Caco-2 (cell line): ENCODE results near the gene OTUD5. TPM values are rescaled to one million over a fixed set of nuclear protein-coding genes. Genes with fewer than 3 reads are reported as not detected.

Experiments
- BruUV-seq: library from RNA; stranded (reverse); fragments of 400-500 nt; replicated peaks from 2 replicates; lab custom pipeline; 2021; lab: Mats Ljungman, UMichigan
- CTCF ChIA-PET: fragments of 300-600 bp; sonication (Branson Sonifier 250); formaldehyde crosslinking; loops from one replicate; lab custom pipeline; 2022; ENCODE audit warnings: antibody characterized with exemption; lab: Charles Lee
- POLR2A ChIA-PET: fragments of 300-600 bp; sonication (Branson Sonifier 250); formaldehyde crosslinking; loops from one replicate; lab custom pipeline; 2022; ENCODE audit warnings: antibody characterized with exemption; lab: Charles Lee
- DNase-seq, 2 experiments: peaks; one replicate each; pipeline versions ENCODE4 v3.0.0 to v3.0.0-alpha.2; 2020 to 2022
- H3K27me3 ChIP-seq: replicated peaks from 2 replicates; pipeline ENCODE4 v1.6.0; 2011; ENCODE audit warnings: low read length; ENCODE audit not compliant: control insufficient read depth, insufficient read depth
- H3K36me3 ChIP-seq: 2 replicates; pipeline ENCODE4 v1.5.1; 2011; ENCODE audit warnings: low read length; ENCODE audit not compliant: control insufficient read depth, insufficient read depth
- H3K4me1 ChIP-seq: fragments of 250-450 bp; sonication (Bioruptor Pico); 2 replicates; pipeline ENCODE4 v1.5.1; 2020; ENCODE audit warnings: mild to moderate bottlenecking
- H3K4me3 ChIP-seq: 2 replicates; pipeline ENCODE4 v1.5.1; 2011; ENCODE audit warnings: low read depth, mild to moderate bottlenecking, control low read depth, low read length
- H3K9me3 ChIP-seq: fragments of 250-450 bp; sonication (Bioruptor Pico); 2 replicates; pipeline ENCODE4 v1.5.1; 2020; ENCODE audit warnings: mild to moderate bottlenecking, moderate library complexity
- H3K27ac Mint-ChIP-seq: one replicate; pipeline ENCODE4 v1.8.0; 2022; ENCODE audit warnings: mixed read lengths; ENCODE audit not compliant: unreplicated experiment
- H3K27me3 Mint-ChIP-seq: one replicate; pipeline ENCODE4 v1.8.0; 2022; ENCODE audit warnings: mixed read lengths; ENCODE audit not compliant: insufficient read depth, unreplicated experiment
- H3K36me3 Mint-ChIP-seq: one replicate; pipeline ENCODE4 v1.8.0; 2022; ENCODE audit warnings: mild to moderate bottlenecking, mixed read lengths; ENCODE audit not compliant: insufficient read depth, unreplicated experiment
- H3K4me1 Mint-ChIP-seq: one replicate; pipeline ENCODE4 v1.8.0; 2022; ENCODE audit warnings: low read depth, mixed read lengths; ENCODE audit not compliant: unreplicated experiment
- H3K4me3 Mint-ChIP-seq: one replicate; pipeline ENCODE4 v1.8.0; 2022; ENCODE audit warnings: mild to moderate bottlenecking, moderate library complexity, mixed read lengths; ENCODE audit not compliant: unreplicated experiment
- H3K9me3 Mint-ChIP-seq: one replicate; pipeline ENCODE4 v1.8.0; 2022; ENCODE audit warnings: mixed read lengths; ENCODE audit not compliant: unreplicated experiment
- CTCF ChIP-seq, 2 experiments: fragments of 200-600 bp in 1 of 2; IDR thresholded peaks; 1 replicate in 1 of 2; 2 replicates in 1 of 2; pipeline versions ENCODE4 v1.5.1 to v1.8.0; 2011 to 2022; ENCODE audit warnings: antibody characterized with exemption in 1 of 2, control low read depth in 1 of 2, inconsistent platforms in 1 of 2, low read depth in 1 of 2, low read length in 1 of 2, mild to moderate bottlenecking in 1 of 2, moderate library complexity in 1 of 2; ENCODE audit not compliant: insufficient read depth in 1 of 2, severe bottlenecking in 1 of 2, unreplicated experiment in 1 of 2
- intact Hi-C: fragments of 100-400 bp; cut with micrococcal nuclease; formaldehyde crosslinking; loops from one replicate; pipeline ENCODE4 v1.10.0; 2022; ENCODE audit not compliant: unreplicated experiment
- total RNA-seq: library from RNA; stranded (reverse); gene quantifications from 2 replicates; pipeline ENCODE4 v1.2.3, GENCODE V29; 2022

OTUD5 gene
- total RNA-seq, 1 experiment from 2014 or later = 40.6 TPM

GRCh38 chrX:48893556-48894348, 63.7 kb downstream of the OTUD5 start:
- intact Hi-C loops = no loop called here
- Histone ChIP-seq H3K4me1 (no peaks in the 10 kb centered on the region), H3K4me3 (no peak overlapping the region), H3K36me3 (no peaks in the 10 kb centered on the region), H3K27me3 (no peaks in the 10 kb centered on the region), H3K9me3 (no peaks in the 10 kb centered on the region)
- Mint-ChIP-seq H3K9me3 (no peaks in the 10 kb centered on the region), H3K36me3 (peaks cover 30% of the 10 kb centered on the region), H3K4me1 (peaks cover 9% of the 10 kb centered on the region), H3K4me3 (no peak overlapping the region), H3K27me3 (no peaks in the 10 kb centered on the region), H3K27ac (no peak overlapping the region)
- ChIA-PET POLR2A (no interaction called here), CTCF (no interaction called here)
- DNase-seq = no peak
- BruUV-seq = no TSS peak
- no peak for TF ChIP-seq CTCF (IDR thresholded peaks at IDR 0.05; ENCODE audit: insufficient read depth in 1 of 2, low read depth in 1 of 2, low read length in 1 of 2, severe bottlenecking in 1 of 2, unreplicated experiment in 1 of 2)

GRCh38 chrX:48892896-48893295, 64.5 kb downstream of the OTUD5 start:
- no peaks in the 10 kb centered on the region for H3K27me3 ChIP-seq
- Mint-ChIP-seq H3K4me3 (no peak overlapping the region), H3K9me3 (no peaks in the 10 kb centered on the region), H3K4me1 (peaks cover 9% of the 10 kb centered on the region), H3K27ac (no peak overlapping the region), H3K27me3 (no peaks in the 10 kb centered on the region), H3K36me3 (peaks cover 24% of the 10 kb centered on the region)
- no peak for TF ChIP-seq CTCF (IDR thresholded peaks at IDR 0.05; ENCODE audit: insufficient read depth in 1 of 2, low read depth in 1 of 2, low read length in 1 of 2, severe bottlenecking in 1 of 2, unreplicated experiment in 1 of 2)
- BruUV-seq = no TSS peak
- no peak overlapping the region for H3K4me3 ChIP-seq
- no peaks in the 10 kb centered on the region for H3K4me1 ChIP-seq
- no peaks in the 10 kb centered on the region for H3K9me3 ChIP-seq
- intact Hi-C loops = no loop called here
- POLR2A ChIA-PET = no interaction called here
- DNase-seq = no peak
- H3K36me3 ChIP-seq = no peaks in the 10 kb centered on the region
- CTCF ChIA-PET = no interaction called here

- H3K4me1 ChIP-seq = no peaks in the 10 kb centered on the region
- intact Hi-C loops = no loop called here
- peak; percentile 85 to 89 for DNase-seq
- peak overlapping the region; percentile 32 for H3K4me3 ChIP-seq
- no peaks in the 10 kb centered on the region for H3K27me3 Mint-ChIP-seq
- H3K27ac Mint-ChIP-seq = no peak overlapping the region
- no peaks in the 10 kb centered on the region for H3K36me3 ChIP-seq
- no peaks in the 10 kb centered on the region for H3K9me3 ChIP-seq
- H3K4me3 Mint-ChIP-seq = peak overlapping the region; percentile 55
- POLR2A ChIA-PET = interaction anchor here (0.6 to 1.4 kb wide), 2 partner anchors 13 to 20 kb away, joined by 4 to 5 read pairs; partner anchors contain the start of gene SLC35A2
- no TSS peak for BruUV-seq
- no peaks in the 10 kb centered on the region for H3K27me3 ChIP-seq
- peaks cover 9% of the 10 kb centered on the region for H3K4me1 Mint-ChIP-seq
- H3K9me3 Mint-ChIP-seq = no peaks in the 10 kb centered on the region
- H3K36me3 Mint-ChIP-seq = peaks cover 17% of the 10 kb centered on the region
- CTCF ChIA-PET = interaction anchor here (0.6 to 0.7 kb wide), 4 partner anchors 17 to 260 kb away, joined by 3 to 4 read pairs (median 4); partner anchors contain the start of gene SLC35A2
- TF ChIP-seq CTCF (IDR thresholded peaks at IDR 0.05; ENCODE audit: insufficient read depth in 1 of 2, low read depth in 1 of 2, low read length in 1 of 2, severe bottlenecking in 1 of 2, unreplicated experiment in 1 of 2) = peak; percentile 29 to 59
Measured at GRCh38 chrX:48891402-48892288, 65.8 kb downstream of the OTUD5 start.
